ENCODE measurements around the gene NDOR1.
"Not testable (repeated sequence)": the region's sequence is repeated elsewhere in the genome, so short reads cannot be mapped to it uniquely, and the experiment has no call there.

Gene NDOR1

DNA sequence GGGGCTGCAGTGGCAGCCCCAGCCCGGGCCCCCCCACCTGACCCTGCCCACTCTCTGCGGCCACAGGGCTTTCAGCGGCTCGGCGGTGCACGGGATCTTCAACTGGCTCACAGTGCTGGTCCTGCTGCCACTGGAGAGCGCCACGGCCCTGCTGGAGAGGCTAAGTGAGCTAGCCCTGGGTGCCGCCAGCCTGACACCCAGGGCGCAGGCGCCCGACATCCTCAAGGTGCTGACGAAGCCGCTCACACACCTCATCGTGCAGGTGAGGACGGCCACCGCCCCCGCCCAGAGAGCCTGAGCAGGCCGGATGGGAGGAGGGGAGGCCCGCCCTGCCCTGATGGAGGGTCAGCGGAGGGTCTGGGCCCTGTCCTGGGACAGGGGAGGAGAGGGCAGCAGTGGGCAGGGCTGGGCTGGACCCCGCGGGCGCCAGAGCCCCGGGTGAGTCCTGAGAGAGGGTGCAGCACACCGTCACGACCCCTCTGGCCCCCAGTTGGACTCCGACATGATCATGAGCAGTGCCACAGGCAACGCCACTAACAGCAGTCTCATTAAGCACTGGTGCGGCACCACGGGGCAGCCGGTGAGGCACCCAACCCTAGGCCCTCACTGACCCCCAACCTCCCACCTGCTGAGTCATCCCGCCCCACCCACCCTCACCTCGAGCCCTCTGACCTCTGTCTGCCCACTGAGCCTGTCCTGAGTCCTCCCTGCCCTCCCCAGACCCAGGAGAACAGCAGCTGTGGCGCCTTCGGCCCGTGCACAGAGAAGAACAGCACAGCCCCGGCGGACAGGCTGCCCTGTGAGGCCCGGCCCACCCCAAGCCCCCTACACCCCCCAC is 27.9 kb downstream of the NDOR1 start:
- DNase-seq = no peak

DNA sequence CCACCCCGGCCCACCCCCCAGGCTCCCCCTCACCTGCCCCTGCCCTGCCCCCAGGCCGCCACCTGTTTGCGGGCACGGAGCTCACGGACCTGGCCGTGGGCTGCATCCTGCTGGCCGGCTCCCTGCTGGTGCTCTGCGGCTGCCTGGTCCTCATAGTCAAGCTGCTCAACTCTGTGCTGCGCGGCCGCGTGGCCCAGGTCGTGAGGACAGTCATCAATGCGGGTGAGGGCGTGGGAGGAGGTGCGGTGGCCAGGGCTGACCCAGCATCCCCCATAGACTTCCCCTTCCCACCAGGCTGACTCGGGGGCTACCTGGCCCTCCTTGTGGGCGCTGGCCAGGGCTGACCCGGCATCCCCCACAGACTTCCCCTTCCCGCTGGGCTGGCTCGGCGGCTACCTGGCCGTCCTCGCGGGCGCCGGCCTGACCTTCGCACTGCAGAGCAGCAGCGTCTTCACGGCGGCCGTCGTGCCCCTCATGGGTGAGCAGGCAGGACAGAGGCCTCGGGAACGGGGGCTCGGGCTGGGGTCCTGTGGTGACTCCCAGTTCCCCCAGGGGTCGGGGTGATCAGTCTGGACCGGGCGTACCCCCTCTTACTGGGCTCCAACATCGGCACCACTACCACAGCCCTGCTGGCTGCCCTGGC is 28.7 kb downstream of the NDOR1 start:
- DNase-seq = no peak

DNA sequence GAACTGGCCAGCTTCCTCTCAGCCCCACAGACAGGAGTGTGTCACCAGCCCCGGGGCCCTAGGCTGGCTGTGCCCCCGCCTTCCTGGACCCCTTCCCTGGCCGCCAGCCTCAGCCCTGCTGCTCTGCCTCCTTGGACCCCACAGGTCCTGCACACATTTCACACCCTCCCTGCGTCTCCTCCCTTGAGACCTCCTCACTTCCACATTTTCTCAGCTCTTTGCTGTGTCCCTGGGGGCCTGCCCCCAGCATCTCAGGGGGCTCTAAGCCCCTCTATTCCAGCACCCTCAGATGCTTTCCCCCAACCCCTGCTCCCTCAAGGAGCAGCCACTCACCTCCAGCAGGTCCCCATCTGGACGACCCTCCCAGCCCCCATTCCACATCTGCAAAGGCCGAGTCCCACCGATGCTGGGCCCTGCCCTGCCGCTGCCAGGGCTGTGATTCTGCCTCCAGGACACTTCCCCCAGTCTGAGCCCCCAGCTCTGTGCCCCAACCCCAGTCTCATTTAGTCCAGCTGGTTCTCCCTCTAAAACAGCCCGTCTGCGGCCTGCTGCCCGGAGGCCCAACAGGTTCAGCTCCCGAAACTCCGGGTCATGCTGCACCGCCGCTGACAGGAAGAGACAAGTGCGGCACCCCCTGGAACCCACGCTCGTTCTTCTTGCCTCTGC is 29.4 kb downstream of the NDOR1 start:
- DNase-seq = no peak

DNA sequence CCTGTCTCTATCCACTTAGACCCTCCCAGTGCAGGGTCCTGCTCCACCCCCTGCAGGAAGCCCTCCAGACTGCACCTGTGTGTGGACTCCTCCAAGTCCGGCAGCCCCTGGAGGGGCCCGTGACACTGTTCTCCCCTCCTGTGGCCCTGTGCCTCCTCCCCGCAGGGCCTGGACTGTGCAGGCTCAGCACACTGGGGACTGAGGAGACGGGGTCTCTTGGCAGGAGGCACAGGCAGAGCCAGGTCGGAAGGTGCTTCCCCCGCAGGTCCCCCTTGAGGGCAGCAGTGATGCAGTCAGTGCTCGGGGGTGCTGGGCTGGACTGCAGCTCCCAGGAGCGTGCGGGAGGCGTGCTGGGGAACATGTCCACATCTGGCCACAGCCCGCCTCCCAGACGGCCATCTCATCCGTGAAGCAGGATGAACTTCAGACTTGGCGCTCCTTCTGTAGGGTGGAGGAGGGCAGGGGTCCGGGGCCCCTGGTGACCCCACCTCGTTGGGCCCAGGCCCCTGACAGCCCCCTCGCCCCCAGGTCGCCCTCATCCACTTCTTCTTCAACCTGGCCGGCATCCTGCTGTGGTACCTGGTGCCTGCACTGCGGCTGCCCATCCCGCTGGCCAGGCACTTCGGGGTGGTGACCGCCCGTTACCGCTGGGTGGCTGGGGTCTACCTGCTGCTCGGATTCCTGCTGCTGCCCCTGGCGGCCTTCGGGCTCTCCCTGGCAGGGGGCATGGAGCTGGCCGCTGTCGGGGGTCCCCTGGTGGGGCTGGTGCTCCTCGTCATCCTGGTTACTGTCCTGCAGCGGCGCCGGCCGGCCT is 30.1 kb downstream of the NDOR1 start:
- no peak for DNase-seq

DNA sequence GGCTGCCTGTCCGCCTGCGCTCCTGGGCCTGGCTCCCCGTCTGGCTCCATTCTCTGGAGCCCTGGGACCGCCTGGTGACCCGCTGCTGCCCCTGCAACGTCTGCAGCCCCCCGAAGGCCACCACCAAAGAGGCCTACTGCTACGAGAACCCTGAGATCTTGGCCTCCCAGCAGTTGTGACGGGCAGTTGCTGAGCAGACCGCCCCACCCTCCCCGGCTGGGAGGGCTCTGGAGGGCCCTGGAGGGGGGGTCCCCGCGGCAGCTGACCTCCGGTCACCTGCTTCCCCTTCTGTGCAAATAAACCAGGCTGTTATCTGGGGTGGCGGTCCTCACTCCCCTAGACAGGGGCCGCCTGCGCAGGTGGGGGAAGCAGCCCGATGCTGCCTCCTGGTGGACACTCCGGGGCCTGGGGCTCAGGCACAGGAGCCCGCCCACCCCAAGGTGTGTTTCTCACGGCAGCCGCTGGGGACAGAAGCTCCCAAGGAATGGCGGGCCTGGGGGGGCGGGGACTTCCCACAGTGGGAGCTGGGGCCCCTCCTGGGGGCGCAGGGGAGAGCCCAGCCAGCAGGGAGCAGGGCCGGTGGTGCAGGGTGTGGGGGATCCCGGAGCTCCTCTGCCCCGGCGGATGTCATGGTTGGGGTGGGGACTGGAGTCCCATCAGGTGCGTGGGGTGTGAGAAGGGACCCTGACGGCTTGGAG is 30.9 kb downstream of the NDOR1 start:
- peak; percentile 56 for DNase-seq

DNA sequence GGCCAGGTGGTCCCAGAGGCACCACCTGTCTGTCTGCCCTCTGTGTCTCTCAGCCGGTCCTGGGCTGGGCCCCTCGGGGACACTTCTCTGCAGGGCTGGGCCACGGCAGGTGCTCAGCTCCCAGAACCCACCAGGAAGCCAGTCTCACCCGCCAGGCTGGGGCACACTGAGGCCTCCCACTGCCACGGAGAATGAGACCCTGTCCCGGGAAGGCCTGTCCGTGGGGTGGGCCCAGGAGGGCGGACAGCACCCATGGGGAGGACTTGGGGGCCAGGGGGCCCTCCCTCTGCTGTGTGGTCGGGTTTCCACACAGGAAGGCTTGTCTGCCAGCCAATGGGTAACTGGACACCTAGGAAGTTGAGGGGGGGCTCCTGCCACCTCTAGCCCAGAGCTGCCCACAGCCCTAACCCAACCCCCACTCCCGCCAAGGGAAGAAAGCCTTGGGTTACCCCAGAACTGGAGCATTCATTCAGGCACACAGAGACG is 31.5 kb downstream of the NDOR1 start:
- no peak for DNase-seq

DNA sequence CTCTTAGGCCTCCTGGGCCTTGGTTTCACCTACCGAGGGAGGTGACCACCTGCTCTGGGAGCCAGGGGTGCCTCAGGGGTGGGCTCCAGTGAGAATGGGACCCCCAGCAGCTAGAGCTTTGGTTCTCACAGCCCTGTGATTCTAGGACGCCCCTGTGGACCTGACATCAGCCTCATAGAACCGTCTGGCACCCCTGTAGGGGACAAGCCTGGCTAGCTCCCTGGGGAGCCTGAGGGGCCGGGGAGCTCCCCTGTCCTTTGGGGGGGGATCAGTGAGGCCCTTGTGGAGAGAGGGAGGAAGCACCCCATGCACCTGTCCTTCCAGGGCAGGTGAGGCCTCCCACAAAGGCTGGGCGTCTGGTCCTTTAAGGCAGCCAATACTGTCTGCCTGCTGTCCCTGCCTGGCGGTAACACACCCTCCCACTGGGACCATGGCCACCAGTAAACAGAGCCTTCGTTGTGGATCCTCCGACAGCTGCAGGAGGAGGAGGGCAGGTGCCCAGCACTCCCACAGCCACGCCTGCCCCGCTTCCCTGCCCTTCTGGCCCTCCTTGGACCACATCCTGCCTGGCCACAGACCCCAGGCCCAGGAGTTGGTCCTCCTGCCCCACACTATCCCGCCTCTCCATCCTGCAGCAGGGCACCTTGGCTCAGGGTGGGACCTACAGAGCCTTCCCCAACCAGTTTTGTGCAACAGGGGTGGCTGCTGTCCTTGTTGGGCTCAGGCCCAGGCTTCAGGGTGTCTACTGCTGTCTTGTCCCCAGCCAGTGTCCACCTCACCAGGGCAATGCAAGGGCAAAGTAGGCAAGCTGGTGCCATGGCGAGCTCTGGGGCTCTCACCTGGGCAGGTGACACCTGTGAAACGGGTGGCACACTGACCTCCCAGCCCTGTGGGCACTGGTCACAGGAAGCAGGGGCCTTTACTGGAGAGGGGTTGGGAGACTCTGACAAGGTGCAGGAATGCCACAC is 32.5 kb downstream of the NDOR1 start:
- no peak for DNase-seq

DNA sequence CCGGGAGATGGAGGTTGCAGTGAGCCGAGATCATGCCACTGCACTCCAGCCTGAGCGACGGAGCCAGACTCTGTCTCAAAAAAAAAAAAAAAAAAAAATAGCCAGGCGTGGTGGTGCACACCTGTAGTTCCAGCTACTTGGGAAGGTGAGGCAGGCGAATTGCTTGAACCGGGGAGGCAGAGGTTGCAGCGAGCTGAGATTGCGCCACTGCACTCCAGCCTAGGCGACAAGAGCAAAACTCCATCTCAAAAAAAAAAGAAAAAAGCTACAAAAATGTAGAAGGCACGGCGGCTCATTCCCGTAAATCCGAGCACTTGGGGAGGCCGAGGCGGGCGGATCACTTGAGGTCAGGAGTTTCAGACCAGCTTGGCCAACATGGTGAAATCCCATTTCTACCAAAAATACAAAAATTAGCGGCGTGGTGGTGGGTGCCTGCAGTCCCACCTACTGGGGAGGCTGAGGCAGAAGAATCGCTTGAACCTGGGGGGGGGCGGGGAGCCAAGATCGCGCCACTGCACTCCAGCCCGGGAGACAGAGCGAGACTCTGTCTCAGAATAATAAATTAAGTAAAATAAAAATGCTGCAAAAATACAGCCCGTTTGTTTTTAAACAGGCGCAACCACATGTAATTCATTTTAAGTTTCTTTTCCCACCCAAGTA is 34.2 kb downstream of the NDOR1 start:
- not testable (repeated sequence) for DNase-seq

DNA sequence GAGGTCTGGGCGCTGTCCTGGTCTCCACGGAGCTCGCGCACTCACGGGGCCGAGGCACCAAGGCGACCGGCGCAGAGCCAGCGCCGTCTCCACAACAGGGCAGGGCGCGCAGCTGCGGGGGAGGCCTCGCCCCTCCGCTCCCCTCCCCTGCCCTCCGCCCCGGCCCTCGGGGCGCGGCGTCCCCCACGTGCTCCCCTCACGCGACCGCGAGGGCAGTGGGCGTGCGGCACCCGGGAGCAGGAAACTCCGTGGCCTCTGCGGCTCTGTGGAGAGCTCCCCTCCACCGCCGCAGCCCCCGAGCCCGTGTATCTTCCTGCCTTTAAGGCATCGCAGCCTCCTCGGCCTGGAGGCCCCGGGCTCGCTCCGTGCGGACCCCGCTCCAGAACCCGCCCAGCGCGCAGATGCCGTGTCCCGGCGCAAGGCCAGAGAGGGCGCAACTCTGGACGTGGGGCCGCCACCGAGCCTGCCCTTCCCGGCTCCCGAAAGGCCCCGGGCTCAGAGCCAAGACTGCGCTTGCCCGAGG is 34.9 kb downstream of the NDOR1 start:
- DNase-seq = peak; percentile 45

DNA sequence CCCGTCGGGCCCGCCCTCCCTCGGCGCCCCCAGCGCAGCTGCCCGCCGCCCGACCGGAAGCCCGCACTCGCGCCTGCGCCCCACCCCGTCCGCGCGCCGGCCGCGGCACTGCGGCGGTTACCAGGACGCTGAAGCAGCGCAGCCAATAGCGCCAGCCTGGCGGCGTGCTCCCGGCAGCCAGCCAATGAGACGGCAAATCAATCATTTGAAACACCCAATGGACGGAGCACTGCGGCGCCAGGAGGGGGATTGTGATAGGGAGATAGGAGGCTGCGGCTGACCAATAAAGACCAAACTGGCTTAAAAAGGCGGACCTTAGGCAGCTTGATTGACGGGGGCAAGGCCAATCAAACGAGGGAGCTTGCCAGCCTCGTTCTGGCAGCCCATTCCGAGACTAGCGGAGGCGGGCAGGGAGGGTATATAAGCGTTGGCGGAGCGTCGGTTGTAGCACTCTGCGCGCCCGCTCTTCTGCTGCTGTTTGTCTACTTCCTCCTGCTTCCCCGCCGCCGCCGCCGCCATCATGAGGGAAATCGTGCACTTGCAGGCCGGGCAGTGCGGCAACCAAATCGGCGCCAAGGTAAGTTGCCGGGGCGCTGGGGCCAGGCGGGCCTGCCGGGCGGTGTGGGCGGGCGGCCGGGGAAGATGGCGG is 35.5 kb downstream of the NDOR1 start, which contains the start of gene TUBB4B:
Gene TUBB4B (plus strand): TSS at position 447 of the 649 bp plus-strand sequence. CDS start 74 bp downstream, at position 521.
- DNase-seq = peak; percentile 99

DNA sequence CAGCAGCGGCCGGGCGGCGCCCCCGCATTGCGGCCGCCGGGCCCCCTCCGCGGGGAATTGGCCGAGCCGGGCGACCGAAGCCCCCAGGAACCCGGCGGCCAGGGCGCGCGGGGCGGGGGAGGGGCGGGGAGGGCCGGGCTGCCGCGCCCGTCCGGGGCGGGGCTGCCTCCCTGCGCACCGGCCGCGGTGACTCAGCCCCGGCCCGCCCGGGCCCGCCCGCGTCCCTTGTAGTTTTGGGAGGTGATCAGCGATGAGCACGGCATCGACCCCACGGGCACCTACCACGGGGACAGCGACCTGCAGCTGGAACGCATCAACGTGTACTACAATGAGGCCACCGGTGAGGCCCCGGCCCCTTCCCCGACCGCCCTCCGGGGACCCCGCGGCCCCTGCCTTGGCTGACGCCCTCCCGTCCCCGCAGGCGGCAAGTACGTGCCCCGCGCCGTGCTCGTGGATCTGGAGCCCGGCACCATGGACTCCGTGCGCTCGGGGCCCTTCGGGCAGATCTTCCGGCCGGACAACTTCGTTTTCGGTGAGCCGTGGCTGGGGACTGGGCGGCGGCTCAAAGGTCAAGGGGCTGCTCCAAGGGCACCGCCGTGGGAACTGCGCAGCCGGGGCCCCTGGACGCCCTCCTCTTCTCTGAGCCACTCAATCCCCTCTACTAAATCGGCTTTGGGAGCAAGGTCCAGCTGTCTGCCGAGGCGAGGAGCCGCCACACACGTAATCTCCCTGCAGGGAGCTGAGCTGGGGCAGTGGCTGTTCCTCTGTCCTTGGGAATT is 36.2 kb downstream of the NDOR1 start:
- DNase-seq = peak; percentile 31

DNA sequence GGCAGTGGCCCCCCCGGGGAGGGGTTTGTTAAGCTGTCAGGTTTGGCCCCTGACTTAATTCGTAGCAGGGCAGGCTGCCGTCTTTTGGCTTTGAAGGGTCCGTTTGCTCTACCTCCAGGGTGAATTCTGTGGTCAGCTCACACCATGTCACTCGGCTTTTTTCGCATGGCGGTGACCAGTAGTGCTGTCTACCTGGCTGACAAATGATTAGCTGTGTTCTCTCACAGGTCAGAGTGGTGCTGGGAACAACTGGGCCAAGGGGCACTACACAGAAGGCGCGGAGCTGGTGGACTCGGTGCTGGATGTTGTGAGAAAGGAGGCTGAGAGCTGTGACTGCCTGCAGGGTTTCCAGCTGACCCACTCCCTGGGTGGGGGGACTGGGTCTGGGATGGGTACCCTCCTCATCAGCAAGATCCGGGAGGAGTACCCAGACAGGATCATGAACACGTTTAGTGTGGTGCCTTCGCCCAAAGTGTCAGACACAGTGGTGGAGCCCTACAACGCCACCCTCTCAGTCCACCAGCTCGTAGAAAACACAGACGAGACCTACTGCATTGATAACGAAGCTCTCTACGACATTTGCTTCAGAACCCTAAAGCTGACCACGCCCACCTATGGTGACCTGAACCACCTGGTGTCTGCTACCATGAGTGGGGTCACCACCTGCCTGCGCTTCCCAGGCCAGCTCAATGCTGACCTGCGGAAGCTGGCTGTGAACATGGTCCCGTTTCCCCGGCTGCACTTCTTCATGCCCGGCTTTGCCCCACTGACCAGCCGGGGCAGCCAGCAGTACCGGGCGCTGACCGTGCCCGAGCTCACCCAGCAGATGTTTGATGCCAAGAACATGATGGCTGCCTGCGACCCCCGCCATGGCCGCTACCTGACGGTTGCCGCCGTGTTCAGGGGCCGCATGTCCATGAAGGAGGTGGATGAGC is 37.0 kb downstream of the NDOR1 start:
- DNase-seq = no peak

DNA sequence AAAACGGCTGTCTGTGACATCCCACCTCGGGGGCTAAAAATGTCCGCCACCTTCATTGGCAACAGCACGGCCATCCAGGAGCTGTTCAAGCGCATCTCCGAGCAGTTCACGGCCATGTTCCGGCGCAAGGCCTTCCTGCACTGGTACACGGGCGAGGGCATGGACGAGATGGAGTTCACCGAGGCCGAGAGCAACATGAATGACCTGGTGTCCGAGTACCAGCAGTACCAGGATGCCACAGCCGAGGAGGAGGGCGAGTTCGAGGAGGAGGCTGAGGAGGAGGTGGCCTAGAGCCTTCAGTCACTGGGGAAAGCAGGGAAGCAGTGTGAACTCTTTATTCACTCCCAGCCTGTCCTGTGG is 37.7 kb downstream of the NDOR1 start:
- DNase-seq = not testable (repeated sequence)

DNA sequence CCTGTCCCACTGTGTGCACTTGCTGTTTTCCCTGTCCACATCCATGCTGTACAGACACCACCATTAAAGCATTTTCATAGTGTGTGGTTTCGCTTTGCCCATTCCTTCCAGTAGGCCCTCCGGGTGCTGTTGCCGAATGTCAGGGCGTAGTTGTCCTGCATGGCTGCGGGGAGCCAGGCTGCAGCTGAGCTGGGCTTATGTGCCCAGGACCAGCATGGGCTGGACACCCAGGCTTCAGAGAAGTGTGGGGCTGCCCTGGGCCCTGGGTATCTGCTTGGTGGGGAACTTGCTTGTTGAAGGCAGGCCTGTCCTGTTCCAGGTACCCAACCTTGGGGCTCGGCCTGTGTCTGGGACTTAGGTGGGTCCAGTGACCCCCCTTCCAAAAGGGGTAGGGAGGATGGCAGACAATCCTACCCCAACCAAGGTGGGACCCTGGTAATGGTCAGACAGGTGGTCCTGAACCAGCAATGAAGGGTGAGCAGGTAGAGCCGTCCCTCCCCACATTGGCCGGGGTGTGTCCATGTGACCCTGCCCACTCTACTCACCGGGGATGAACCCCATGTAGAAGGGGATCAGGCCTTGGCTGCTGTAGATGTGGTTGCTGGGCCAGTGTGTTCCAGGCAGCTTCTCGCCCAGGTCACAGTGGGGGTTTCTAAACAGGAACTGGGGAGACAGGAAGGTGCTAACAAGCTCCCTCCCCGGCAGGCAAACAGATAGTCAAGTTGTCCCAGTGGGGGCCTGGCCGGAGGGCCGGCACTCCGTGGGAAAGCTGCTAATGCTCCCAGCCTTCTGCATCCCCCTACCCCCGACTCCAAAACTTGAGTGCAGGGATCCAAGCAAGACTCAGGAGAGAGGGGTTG is 38.4 kb downstream of the NDOR1 start:
- DNase-seq = no peak

DNA sequence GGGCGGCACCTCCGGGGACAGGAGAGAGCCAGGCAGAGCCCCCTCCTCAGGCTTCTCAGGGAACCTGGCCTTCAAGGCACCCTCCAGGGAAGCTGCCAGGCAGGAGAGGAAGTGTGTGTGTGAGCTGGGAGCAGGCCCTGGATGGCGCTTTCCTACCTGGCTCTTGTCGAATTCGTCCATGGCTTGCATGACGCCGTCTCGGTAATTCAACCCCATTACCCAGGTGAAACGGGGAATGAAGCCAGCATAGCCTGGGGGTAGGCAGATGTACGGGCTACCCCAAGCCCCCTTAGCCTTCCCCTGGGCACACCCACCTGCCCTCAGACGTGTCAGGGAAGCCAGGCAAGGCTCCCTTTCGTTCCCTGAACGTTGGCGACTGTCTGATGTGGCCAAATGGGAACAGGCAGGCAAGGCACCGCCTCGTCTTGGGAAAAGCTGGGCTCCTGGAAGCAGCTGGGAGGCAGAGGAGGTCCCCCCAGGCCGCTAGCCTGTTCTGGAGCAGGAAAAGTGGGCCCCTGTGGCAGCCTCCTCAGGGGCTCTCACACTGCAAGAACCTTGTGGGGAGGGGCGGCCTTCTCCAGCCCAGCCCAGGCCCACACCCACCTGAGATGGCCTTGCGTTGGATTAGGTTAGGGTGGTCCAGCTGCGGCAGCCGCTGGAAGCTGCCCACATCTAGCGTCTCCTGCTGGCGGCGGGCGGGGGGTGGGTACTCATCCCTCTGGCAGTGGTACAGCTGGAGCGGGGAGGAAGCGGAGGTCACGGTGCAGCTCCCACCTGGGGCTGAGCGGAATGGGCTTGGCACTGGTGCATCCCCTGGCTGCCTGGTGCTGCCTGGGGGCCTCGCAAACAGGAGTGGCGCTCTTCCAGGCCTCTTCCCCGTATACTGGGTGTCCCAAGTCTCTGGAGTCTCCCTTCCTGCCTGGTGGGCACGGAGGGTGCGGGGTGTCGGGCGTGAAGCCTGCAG is 39.3 kb downstream of the NDOR1 start:
- no peak for DNase-seq
